Measurements from ENCODE around the gene ASB2.

ASB2 gene, protein sequence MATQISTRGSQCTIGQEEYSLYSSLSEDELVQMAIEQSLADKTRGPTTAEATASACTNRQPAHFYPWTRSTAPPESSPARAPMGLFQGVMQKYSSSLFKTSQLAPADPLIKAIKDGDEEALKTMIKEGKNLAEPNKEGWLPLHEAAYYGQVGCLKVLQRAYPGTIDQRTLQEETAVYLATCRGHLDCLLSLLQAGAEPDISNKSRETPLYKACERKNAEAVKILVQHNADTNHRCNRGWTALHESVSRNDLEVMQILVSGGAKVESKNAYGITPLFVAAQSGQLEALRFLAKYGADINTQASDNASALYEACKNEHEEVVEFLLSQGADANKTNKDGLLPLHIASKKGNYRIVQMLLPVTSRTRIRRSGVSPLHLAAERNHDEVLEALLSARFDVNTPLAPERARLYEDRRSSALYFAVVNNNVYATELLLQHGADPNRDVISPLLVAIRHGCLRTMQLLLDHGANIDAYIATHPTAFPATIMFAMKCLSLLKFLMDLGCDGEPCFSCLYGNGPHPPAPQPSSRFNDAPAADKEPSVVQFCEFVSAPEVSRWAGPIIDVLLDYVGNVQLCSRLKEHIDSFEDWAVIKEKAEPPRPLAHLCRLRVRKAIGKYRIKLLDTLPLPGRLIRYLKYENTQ

DNA sequence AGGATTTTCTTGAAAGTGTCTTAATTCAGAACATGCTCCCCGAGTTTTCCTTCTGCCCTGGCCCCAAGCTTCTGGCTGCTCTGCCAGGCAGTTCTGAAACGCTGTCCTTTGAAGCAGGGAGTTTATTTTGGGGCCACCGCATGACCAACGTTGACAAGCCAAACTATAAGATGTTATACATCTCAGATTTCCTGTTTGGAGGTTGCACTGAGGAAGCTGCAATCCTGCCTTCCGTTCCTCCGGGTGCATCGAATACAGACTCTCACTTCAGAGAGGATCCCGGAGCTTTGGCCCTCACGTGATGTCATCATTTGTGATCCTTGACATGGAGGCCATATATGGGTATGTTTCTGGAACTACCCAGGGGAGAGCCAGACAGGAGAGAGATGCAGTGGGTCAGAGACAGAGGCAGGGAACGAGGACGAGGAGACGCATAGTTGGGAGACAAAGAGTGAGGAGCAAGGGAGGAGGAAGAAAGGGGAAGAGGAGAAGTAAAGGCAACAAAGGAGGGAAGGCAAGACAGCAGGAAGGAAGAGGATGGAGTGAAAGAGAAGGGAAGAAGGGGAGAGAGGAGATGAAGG, at the start of gene ASB2:
Gene ASB2 (minus strand): TSS at position 94 of the 581 bp plus-strand sequence. CDS start 12,031 bp downstream, outside the sequence.
- peak within 1 kb of the TSS; percentile 2 for H3K27ac Mint-ChIP-seq
- TF ChIP-seq, protein P1, sequence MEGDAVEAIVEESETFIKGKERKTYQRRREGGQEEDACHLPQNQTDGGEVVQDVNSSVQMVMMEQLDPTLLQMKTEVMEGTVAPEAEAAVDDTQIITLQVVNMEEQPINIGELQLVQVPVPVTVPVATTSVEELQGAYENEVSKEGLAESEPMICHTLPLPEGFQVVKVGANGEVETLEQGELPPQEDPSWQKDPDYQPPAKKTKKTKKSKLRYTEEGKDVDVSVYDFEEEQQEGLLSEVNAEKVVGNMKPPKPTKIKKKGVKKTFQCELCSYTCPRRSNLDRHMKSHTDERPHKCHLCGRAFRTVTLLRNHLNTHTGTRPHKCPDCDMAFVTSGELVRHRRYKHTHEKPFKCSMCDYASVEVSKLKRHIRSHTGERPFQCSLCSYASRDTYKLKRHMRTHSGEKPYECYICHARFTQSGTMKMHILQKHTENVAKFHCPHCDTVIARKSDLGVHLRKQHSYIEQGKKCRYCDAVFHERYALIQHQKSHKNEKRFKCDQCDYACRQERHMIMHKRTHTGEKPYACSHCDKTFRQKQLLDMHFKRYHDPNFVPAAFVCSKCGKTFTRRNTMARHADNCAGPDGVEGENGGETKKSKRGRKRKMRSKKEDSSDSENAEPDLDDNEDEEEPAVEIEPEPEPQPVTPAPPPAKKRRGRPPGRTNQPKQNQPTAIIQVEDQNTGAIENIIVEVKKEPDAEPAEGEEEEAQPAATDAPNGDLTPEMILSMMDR (IDR thresholded peaks at IDR 0.05), result no peak
- no peak within 1 kb of the TSS for H3K4me3 Mint-ChIP-seq
- no peaks in the 10 kb centered on the region for H3K36me3 Mint-ChIP-seq (ENCODE audit: low read depth)
- H3K27me3 Mint-ChIP-seq (ENCODE audit: low read depth, poor library complexity), result peaks cover 15% of the 10 kb centered on the region
- no peaks in the 10 kb centered on the region for H3K9me3 Mint-ChIP-seq
- H3K4me1 Mint-ChIP-seq, result peaks cover 22% of the 10 kb centered on the region
- DNase-seq, result no peak

DNA sequence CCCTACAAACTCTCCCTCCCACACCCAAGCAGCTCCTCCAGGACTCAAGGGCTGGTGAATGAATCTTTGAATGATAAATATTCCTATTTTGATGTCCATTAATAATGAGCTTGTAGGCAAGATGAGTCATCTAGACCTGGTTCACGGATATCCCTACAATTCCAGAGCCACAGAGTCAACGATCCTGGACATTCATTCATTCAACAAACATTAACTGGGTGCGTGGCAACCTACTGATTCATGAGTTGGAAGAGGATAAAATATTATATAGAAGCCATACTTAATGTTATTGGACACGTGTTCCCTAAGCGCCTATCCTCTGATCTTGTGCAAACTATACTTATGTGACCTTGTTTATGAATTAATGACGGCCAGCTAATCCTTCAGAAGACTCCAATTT, 49.4 kb upstream of the ASB2 start:
- TF ChIP-seq, protein P1 (IDR thresholded peaks at IDR 0.05), result no peak
- DNase-seq, result no peak

DNA sequence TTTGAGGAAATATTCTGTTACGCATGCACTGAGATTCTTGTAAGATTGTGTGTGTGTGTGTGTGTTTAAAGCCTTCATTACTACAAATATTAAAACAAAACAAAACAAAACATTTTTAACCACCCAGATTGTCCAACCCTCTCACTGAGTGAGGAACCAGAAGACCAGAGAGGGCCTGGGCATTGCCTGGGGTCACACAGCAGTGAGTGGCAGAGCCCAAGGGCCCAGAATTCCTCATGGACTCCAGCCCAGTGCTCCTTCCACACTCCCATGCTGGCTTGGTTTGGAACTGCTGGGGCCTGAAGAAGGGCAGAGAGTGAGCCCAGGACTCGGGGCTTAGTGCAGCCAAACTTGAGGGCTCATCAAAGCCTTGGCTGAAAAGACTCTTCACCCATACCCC, 48.2 kb upstream of the ASB2 start:
- Mint-ChIP-seq H3K9me3 (no peaks in the 10 kb centered on the region), H3K36me3 (ENCODE audit: low read depth) (no peaks in the 10 kb centered on the region), H3K27me3 (ENCODE audit: low read depth, poor library complexity) (peaks cover 6% of the 10 kb centered on the region), H3K4me1 (peaks cover 39% of the 10 kb centered on the region), H3K27ac (no peak overlapping the region), H3K4me3 (no peak overlapping the region)
- no peak for DNase-seq
- TF ChIP-seq, protein P1 (IDR thresholded peaks at IDR 0.05), result no peak

More for the DNA sequence above, 49.4 kb upstream of the ASB2 start:
- H3K27me3 Mint-ChIP-seq (ENCODE audit: low read depth, poor library complexity), result peaks cover 9% of the 10 kb centered on the region
- peaks cover 27% of the 10 kb centered on the region for H3K4me1 Mint-ChIP-seq
- H3K27ac Mint-ChIP-seq, result no peak overlapping the region
- H3K9me3 Mint-ChIP-seq, result no peaks in the 10 kb centered on the region
- no peaks in the 10 kb centered on the region for H3K36me3 Mint-ChIP-seq (ENCODE audit: low read depth)
- peak overlapping the region; percentile 78 for H3K4me3 Mint-ChIP-seq

DNA sequence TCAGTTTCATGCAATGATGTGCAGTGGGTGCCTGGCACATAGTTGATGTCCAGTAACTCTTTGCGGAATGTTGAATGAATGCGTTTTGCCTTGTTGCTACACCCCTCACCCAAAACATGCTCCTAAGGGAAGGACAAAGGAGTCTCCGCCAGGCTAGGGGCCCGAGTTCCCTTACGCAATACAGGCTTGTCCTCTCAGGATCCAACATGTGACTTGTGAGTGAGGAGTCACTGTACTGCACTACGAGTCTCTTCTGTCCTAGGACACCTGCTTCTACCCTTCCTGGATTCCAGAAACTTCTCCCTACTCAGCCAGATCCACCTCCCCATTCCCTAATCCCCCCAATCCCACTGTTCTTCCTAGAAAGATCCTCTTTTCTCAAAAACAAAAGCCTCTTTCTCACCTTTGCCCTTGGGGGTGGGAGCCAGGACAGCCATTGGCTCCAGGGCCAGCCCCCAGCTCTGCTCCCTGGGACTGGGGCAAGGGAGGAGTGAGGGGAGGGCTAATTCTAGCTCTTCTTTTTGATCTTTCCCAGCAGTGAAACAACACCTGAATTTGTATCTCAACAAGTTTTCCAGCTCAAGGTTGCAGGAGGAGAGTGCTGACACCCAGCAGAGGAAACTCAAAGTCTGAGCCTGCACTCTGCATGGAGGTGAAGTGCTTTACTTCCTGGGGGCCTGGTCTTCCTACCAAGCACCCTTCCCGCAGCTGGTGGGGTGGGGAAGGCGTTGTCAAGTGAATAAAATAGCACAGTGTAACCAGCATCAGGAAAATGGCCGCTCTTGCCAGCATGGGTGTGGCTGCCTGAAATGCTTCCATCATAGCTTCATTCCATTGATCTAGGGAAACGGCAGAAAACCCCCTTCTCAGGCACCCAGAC, 46.4 kb upstream of the ASB2 start:
- Mint-ChIP-seq H3K4me1 (peaks cover 54% of the 10 kb centered on the region), H3K4me3 (no peak overlapping the region), H3K36me3 (ENCODE audit: low read depth) (no peaks in the 10 kb centered on the region), H3K27ac (no peak overlapping the region), H3K9me3 (no peaks in the 10 kb centered on the region), H3K27me3 (ENCODE audit: low read depth, poor library complexity) (peaks cover 11% of the 10 kb centered on the region)
- DNase-seq, result no peak
- TF ChIP-seq, protein P1 (IDR thresholded peaks at IDR 0.05), result no peak

DNA sequence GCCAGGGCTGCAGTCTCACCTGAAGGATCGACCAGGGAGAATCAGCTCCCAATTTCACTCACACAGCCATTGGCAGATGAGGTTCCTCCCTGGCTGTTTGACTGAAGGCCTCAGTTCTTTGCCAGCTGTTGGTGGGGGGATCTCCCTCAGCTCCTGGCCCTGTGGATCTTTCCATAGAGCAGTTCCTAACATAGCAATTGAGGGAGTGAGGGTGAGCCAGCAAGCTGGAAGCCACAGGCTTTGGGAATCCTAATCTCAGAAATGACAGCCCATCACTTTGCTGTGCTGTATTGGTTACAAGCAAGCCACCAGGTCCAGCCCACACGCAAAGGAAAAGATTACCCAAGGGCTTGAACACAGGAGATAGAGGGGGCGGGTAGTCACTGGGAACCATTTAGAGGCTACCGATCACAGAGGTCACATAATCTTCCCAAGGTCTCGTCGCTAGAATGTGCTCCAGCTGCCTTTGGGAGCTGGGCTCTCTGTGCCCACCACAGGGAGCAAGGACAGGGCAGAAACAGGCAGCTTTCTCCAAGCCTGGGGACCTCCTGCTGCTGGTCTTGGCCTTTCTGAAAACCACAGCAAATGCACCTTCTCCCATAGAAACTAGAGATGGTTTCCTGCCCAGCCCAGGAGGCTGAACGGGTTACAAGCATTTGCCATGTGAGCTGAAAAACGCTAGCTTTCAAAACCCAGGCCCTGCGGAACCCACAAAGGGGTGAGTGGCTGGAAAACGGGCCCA, 45.2 kb upstream of the ASB2 start:
- no peaks in the 10 kb centered on the region for H3K9me3 Mint-ChIP-seq
- peaks cover 55% of the 10 kb centered on the region for H3K4me1 Mint-ChIP-seq
- no peaks in the 10 kb centered on the region for H3K36me3 Mint-ChIP-seq (ENCODE audit: low read depth)
- TF ChIP-seq, protein P1 (IDR thresholded peaks at IDR 0.05), result no peak
- no peak for DNase-seq
- H3K27ac Mint-ChIP-seq, result no peak overlapping the region
- H3K4me3 Mint-ChIP-seq, result no peak overlapping the region
- H3K27me3 Mint-ChIP-seq (ENCODE audit: low read depth, poor library complexity), result peaks cover 16% of the 10 kb centered on the region
